Measurements from ENCODE around the gene THAP2.

DNA sequence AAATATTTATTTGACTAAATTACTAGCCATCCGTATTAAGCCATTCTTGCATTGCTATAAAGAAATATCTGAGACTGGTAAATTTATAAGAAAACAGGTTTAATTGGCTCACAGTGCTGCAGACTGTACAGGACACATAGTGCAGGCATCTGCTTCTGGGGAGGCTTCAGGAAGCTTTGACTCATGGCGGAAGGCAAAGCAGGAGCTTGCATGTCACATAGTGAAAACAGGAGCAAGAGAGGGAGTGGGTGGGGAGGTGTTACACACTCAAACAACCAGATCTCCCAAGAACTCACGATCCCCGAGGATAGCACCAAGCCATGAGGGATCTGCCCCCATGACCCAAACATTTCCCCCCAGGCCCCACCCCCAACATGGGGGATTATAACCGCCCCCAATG lies 63.9 kb downstream of the THAP2 start:
- TF ChIP-seq, protein P1, sequence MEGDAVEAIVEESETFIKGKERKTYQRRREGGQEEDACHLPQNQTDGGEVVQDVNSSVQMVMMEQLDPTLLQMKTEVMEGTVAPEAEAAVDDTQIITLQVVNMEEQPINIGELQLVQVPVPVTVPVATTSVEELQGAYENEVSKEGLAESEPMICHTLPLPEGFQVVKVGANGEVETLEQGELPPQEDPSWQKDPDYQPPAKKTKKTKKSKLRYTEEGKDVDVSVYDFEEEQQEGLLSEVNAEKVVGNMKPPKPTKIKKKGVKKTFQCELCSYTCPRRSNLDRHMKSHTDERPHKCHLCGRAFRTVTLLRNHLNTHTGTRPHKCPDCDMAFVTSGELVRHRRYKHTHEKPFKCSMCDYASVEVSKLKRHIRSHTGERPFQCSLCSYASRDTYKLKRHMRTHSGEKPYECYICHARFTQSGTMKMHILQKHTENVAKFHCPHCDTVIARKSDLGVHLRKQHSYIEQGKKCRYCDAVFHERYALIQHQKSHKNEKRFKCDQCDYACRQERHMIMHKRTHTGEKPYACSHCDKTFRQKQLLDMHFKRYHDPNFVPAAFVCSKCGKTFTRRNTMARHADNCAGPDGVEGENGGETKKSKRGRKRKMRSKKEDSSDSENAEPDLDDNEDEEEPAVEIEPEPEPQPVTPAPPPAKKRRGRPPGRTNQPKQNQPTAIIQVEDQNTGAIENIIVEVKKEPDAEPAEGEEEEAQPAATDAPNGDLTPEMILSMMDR (IDR thresholded peaks at IDR 0.05; ENCODE audit: extremely low read depth in 1 of 2, insufficient read depth in 1 of 2, low read depth in 1 of 2, low read length in 2 of 2) = no peak
- no peak for TF ChIP-seq EZH2 (IDR thresholded peaks at IDR 0.05; ENCODE audit: borderline replicate concordance, low read depth, low read length, severe bottlenecking)

Measured in endothelial cell of umbilical vein (primary cell).